ENCODE measurements around the gene ASS1.

ASS1 gene

DNA sequence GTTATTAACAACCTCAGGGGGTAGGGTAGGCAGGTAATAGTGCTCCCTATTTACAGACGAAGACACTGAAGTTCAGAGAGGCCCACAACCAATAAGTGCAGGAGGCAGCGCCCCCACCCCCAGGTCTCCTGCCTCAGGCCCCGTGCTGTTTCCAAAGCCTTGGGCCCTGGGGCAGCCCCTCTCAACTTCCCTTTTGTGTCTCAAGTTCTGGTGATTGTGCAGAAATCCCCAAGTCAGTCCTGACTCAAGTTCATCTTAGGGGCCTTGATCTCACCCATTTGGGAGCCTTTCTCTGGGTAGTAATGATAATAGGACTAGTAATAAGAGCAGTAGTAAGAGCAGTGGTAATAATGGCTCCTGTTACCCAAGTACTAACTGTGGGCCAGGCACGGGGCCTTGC is 35.5 kb upstream of the ASS1 start:
- no peak overlapping the region for H3K27ac ChIP-seq (ENCODE audit: poor library complexity, severe bottlenecking)
- no peaks in the 10 kb centered on the region for H3K4me1 ChIP-seq (ENCODE audit: insufficient read depth, poor library complexity, severe bottlenecking)
- no peak for TF ChIP-seq CTCF (IDR thresholded peaks at IDR 0.05; ENCODE audit: poor library complexity, severe bottlenecking)
- H3K9me3 ChIP-seq (ENCODE audit: severe bottlenecking): no peaks in the 10 kb centered on the region
- H3K27me3 ChIP-seq (ENCODE audit: insufficient read depth, poor library complexity, severe bottlenecking): no peaks in the 10 kb centered on the region
- H3K4me3 ChIP-seq (ENCODE audit: severe bottlenecking): no peak overlapping the region
- DNase-seq (ENCODE audit: low spot score) (no peak), ATAC-seq (ENCODE audit: low read depth) (no peak)
- H3K36me3 ChIP-seq (ENCODE audit: low read depth): no peaks in the 10 kb centered on the region

GRCh38 chr9:130410443-130410842 is 34.3 kb upstream of the ASS1 start:
- no peak for TF ChIP-seq CTCF (IDR thresholded peaks at IDR 0.05; ENCODE audit: poor library complexity, severe bottlenecking)
- ATAC-seq (ENCODE audit: low read depth) (no peak), DNase-seq (ENCODE audit: low spot score) (no peak)
- H3K9me3 ChIP-seq (ENCODE audit: severe bottlenecking): no peaks in the 10 kb centered on the region
- no peaks in the 10 kb centered on the region for H3K36me3 ChIP-seq (ENCODE audit: low read depth)
- no peak overlapping the region for H3K4me3 ChIP-seq (ENCODE audit: severe bottlenecking)
- H3K27ac ChIP-seq (ENCODE audit: poor library complexity, severe bottlenecking): no peak overlapping the region
- no peaks in the 10 kb centered on the region for H3K27me3 ChIP-seq (ENCODE audit: insufficient read depth, poor library complexity, severe bottlenecking)
- no peaks in the 10 kb centered on the region for H3K4me1 ChIP-seq (ENCODE audit: insufficient read depth, poor library complexity, severe bottlenecking)

- TF ChIP-seq CTCF (IDR thresholded peaks at IDR 0.05; ENCODE audit: poor library complexity, severe bottlenecking): no peak
- no peak for ATAC-seq (ENCODE audit: low read depth)
- DNase-seq (ENCODE audit: low spot score): no peak
- Histone ChIP-seq H3K4me3 (ENCODE audit: severe bottlenecking) (no peak overlapping the region), H3K27me3 (ENCODE audit: insufficient read depth, poor library complexity, severe bottlenecking) (no peaks in the 10 kb centered on the region), H3K4me1 (ENCODE audit: insufficient read depth, poor library complexity, severe bottlenecking) (no peaks in the 10 kb centered on the region), H3K27ac (ENCODE audit: poor library complexity, severe bottlenecking) (no peak overlapping the region), H3K36me3 (ENCODE audit: low read depth) (no peaks in the 10 kb centered on the region), H3K9me3 (ENCODE audit: severe bottlenecking) (no peaks in the 10 kb centered on the region)
These were observed 33.2 kb upstream of the ASS1 start for GRCh38 chr9:130411566-130411915.

DNA sequence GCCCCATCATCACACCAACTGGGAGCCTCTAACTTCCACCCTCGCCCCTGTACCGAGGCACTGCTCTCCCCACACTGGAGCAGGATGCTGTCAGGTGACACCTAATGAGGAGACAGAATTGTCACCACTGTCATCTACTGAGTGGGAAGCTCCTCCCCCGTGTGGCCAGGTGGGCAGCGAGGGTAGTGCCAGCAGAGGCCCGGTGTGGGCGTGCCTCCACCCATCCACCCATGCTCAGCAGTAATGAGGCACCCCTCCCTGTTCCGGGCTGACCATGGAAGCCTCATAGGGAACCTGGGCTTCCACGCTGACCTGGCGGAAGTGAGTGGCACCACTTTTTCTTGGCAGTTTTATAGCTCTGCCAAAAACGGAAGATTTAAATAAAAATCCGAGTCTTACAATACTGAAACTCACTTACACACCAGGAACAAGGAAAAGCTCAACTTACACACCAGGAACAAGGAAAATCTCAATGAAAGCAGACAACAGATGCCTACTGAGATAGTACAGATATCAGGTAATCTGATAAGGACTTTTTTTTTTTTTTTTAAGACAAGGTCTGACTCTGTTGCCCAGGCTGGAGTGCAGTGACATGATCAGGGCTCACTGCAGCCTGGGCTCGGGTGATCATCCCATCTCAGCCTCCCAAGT is 30.6 kb upstream of the ASS1 start:
- ATAC-seq (ENCODE audit: low read depth) (no peak), DNase-seq (ENCODE audit: low spot score) (no peak)
- H3K4me1 ChIP-seq (ENCODE audit: insufficient read depth, poor library complexity, severe bottlenecking): no peaks in the 10 kb centered on the region
- no peak overlapping the region for H3K4me3 ChIP-seq (ENCODE audit: severe bottlenecking)
- H3K9me3 ChIP-seq (ENCODE audit: severe bottlenecking): no peaks in the 10 kb centered on the region
- no peaks in the 10 kb centered on the region for H3K36me3 ChIP-seq (ENCODE audit: low read depth)
- H3K27ac ChIP-seq (ENCODE audit: poor library complexity, severe bottlenecking): no peak overlapping the region
- H3K27me3 ChIP-seq (ENCODE audit: insufficient read depth, poor library complexity, severe bottlenecking): no peaks in the 10 kb centered on the region
- no peak for TF ChIP-seq CTCF (IDR thresholded peaks at IDR 0.05; ENCODE audit: poor library complexity, severe bottlenecking)

DNA sequence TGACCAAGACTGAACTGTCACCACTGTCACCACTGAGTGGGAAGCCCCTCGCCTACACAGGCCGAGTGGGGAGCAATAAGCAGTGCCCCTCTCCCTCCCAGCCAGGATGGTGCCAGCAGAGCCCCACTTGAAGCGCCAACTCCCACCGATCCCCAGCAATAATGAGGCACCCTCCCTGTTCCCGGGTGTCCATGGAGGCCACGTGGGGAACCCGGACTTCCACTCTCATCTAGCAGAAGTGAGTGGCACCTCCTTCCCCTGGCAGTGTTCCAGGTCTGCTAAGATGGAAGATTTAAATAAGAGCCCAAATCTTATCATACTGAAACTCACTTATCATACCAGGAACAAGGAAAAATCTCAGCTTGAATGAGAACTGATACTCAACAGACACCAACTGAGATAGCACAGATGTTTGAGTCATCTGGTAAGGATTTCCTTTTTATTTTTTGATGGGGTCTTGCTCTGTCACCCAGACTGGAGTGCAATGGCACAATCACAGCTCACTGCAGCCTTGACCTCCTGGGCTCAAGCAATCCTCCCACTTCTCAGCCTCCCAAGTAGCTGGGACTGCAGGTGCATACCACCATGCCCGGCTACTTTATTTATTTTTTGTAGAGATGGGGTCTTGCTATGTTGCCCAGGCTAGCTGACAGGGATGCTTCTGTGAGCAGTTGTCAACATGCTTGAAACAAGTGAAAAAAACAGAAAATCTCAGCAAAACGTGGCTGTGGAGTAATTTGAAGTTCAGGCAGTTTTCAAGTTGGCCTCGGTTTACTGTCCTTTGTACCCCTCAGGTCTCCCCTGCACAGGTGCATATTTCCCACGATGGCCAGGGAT is 29.6 kb upstream of the ASS1 start:
- no peak for TF ChIP-seq CTCF (IDR thresholded peaks at IDR 0.05; ENCODE audit: poor library complexity, severe bottlenecking)
- Histone ChIP-seq H3K36me3 (ENCODE audit: low read depth) (no peaks in the 10 kb centered on the region), H3K9me3 (ENCODE audit: severe bottlenecking) (no peaks in the 10 kb centered on the region), H3K4me3 (ENCODE audit: severe bottlenecking) (no peak overlapping the region), H3K27ac (ENCODE audit: poor library complexity, severe bottlenecking) (no peak overlapping the region), H3K4me1 (ENCODE audit: insufficient read depth, poor library complexity, severe bottlenecking) (no peaks in the 10 kb centered on the region), H3K27me3 (ENCODE audit: insufficient read depth, poor library complexity, severe bottlenecking) (no peaks in the 10 kb centered on the region)
- no peak for DNase-seq (ENCODE audit: low spot score)
- no peak for ATAC-seq (ENCODE audit: low read depth)

Data from RWPE2 (cell line).